GM21528 (cell line): Measurements from ENCODE around the gene STYK1.
"Not testable (repeated sequence)": the region's sequence is repeated elsewhere in the genome, so short reads cannot be mapped to it uniquely, and the experiment has no call there.

Experiments used
- ATAC-seq: cut with Tn5 transposase; IDR thresholded peaks from one replicate; pipeline ENCODE4 v1.9.1; 2021; ENCODE audit warnings: mild to moderate bottlenecking, moderate library complexity; ENCODE audit not compliant: unreplicated experiment, low FRiP score

STYK1 gene

DNA sequence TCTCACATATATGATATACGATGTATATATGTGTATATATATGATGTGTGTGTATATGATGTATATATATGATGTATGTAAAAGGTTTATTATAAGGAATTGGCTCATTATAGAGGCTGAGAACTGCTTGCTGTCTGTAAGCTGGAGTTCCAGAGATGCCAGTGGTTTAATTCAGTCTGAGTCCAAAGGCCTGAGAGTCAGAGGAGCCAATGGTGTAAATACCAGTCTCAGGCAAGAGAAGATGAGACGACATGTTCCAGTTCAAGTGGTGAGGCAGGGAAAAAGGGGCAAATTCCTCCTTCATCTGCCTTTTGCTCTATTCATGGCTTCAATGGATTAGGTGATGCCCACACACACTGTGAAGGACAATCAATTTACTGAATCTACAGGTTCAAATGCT lies 17.1 kb upstream of the STYK1 start:
- ATAC-seq, result no peak

DNA sequence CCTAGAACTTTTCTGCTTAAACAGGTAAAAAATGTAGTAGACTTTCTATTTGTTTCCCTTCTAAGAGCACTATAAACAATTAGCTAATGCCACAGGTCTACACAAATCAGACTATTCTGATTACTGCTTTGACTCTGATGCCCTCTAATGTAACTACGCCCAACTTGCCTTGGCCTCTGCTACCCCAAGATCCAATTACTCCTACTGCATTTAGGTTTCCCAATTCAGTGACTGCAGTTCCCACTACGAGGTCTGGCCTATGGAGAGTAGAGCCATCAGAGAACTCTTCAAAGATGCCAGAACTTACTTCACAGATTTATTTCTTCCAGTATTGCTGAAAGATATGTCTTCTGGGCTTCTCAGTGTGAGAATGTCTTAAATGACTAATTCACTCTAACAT lies 15.3 kb upstream of the STYK1 start:
- ATAC-seq, result no peak

DNA sequence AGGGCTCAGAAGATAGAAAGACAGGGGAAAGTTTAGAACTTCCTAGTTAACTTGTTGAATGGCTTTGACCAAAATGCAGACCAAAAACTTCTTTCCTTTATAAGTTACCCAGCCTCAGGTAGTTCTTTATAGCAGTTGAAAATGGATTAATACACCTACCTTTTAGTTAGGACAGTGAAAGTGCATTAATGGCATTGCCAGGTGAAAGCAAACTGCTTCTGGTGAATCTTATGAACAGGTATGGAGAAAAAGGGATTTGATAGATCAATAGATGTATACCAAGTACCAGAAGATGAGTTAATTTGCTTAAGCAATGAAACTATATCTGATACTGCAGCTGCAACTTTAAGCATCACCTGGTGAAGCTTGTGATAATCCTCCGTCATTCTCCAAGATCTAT lies 14.2 kb upstream of the STYK1 start:
- ATAC-seq, result no peak

DNA sequence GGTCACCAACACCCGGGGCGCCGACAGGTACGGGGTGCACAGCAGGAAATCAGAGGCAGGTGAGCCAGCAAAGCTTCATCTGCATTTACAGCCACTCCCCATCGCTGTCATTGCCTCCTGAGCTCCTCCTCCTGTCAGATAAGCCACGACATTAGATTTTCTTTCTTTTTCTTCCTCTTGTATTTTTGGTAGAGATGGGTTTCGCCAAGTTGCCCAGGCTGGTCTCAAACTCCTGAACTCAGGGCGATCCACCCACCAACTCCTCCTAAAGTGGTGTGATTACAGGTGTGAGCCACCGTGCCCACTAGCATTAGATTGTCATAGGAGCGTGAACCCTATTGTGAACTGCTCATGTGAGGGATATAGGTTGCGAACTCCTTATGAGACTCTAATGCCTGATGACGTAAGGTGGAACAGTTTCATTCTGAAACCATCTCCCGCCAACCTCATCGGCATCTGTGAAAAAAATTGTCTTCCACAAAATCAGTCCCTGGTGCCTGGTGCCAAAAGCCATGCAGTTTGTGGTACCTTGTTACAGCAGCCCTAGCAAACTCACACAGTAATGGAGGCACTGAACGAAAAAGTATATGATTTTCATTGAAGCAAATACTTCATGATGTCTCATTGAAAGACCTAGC lies 1.5 kb downstream of the STYK1 start:
- no peak for ATAC-seq

DNA sequence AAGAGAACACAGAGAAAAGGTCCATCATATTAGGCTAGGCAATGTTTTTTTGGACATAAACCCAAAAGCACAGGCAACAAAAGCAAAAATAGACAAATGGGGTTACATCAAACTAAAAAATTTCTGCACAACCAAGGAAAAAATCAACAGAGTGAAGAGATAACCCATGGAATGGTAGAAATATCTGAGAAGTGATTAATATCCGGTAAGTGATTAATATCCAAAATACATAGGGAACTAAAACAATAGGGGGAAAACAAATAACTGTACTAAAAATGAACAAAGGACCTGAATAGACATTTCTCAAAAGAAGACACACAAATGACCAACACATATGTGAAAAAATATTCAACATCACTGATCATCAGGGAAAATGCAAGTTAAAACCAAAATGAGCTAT lies 4.3 kb downstream of the STYK1 start:
- no peak for ATAC-seq

DNA sequence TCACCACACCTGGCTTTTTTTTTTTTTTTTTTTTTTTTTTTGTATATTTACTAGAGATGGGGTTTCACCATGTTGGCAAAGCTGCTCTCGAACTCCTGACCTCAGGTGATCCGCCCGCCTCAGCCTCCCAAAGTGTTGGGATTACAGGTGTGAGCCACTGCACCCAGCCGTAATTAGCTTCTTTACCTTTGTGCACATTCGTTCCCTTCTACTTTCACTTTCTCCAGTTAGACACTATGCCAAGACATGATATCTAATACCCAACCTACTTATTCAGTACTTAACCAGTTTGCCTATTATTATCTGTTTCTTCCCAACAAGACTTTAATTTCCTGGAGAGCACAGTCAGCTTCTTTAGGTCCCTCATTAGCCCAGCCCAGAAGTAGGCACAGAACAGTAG lies 5.3 kb downstream of the STYK1 start:
- ATAC-seq, result no peak

DNA sequence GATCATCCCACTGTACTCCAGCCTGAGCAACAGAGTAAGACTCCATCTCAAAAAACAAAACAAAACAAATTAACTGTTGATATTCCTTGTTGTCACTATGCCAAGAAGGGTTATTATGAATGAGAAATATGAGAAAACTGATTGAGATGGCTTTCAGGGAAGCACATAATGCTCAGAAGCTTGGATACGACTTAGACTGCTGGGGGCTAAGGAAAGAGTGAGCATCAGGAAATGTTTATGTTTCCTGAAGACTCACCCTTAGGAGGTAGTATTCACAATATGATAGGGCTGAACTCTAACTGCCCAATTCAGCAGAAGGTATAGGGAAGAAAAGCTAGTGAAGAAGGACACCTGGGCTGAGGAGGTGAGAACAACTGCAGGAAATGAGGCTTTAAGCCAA lies 6.3 kb downstream of the STYK1 start:
- no peak for ATAC-seq

DNA sequence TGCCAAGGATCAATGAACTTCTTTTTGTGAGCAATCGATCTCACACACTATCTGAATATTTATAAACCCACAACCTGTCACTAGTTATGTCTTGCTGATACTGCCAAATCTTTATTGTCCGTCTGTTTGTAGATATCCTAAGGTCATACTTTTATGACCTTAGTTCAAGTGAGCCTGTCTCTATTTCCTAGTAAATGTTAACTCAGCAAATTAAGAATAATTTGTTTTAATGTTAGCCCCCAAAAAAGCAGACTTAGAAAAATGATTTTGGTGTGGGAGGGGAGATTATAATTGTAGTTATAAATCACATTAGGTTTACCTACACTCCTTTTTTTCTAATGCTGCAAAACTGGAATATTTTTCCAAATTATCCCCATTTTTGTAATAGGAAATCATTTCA lies 9.4 kb downstream of the STYK1 start:
- no peak for ATAC-seq

DNA sequence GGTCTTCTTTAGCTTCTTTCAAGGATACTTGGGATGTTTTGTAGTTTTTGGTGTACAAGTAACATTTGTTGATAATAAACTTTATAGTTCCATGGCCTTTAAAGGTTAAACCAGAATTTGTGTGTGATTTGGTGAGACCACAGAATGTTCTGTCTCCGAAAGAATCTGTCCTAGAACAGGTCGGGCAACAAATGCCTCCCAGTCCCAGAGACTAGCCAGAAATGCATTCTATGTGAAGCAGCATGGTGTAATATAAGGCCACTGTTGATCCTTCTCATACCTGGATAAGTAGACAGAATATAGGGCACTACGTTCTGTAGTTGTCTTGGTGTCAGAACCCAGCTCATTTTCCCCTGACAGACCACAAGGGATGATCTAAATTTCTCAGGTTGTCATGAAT lies 10.0 kb downstream of the STYK1 start:
- no peak for ATAC-seq

DNA sequence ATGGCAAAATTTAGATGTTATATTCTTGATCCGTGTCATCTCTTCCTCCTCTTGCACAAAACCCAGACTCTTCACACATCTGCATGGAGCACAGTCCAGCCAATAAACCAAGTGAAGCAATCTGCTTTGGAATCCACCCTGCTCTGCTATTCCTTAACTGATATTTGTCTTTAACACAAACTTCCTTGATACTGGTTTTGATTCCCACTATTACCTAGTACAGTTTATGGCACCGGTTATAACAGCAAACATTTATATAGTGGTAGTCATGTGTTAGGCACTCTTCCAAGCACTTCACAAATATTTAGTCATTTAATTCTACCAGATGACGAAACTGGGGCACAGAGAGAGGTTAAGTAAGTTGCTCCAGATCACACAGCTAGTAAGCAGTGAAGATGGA lies 12.5 kb downstream of the STYK1 start:
- no peak for ATAC-seq

DNA sequence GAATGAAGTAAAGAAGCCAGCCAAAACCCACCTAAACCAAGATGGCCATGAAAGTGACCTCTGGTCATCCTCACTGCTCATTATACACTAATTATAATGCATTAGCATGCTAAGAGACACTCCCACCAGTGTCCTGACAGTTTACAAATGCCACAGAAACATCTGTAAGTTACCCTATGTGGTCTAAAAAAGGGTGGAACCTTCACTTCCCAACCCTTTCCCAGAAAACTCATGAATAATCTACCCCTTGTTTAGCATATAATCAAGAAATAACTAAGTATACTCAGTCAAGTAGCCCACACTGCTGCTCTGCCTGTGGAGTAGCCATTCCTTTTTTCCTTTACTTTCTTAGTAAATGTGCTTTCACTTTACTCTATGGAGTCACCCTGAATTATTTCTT lies 19.8 kb downstream of the STYK1 start:
- no peak for ATAC-seq

DNA sequence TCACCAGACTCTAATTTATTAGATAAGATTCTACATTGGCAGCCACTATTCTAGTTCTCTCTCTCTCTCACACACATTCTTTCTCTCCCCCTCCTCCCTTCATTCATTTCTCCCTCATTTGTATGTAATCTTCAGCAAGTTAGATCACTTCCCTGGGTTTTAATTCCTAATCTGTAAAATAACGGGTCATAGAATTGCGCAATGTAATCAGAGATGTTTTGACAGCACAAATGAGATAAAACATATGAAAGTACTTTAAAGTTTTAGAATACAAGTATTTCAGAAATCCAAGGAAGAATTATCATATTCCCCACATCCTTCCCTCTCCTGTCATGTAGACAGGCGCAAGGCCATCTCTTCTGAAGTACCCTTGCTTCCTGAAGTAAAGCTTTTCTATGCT lies 21.7 kb downstream of the STYK1 start:
- no peak for ATAC-seq

DNA sequence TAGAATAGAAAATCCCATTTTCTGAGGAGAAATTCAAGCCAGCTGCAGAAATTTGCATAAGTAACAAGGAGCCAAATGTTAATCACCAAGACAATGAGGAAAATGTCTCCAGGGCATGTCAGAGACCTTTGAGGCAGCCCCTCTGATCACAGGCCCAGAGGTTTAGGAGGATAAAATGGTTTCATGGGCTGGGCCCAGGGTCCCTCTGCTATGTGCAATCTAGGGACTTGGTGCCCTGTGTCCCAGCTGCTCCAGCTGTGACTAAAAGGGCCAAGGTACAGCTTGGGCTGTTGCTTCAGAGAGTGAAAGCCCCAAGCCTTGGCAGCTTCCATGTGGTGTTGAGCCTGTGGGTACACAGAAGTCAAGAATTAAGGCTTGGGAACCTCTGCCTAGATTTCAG lies 27.3 kb downstream of the STYK1 start:
- ATAC-seq, result not testable (repeated sequence)

DNA sequence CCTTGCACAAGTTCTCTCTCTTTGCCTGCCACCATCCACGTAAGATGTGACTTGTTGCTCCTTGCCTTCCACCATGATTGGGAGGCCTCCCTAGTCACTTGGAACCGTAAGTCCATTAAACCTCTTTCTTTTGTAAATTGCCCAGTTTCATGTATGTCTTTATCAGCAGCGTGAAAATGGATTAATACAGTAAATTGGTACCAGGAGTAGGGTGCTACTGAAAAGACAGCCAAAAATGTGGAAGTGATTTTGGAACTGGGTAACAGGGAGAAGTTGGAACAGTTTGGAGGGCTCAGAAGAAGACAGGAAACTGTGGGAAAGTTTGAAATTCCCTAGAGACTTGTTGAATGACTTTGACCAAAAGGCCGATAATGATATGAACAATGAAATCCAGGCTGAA lies 27.9 kb downstream of the STYK1 start:
- no peak for ATAC-seq

DNA sequence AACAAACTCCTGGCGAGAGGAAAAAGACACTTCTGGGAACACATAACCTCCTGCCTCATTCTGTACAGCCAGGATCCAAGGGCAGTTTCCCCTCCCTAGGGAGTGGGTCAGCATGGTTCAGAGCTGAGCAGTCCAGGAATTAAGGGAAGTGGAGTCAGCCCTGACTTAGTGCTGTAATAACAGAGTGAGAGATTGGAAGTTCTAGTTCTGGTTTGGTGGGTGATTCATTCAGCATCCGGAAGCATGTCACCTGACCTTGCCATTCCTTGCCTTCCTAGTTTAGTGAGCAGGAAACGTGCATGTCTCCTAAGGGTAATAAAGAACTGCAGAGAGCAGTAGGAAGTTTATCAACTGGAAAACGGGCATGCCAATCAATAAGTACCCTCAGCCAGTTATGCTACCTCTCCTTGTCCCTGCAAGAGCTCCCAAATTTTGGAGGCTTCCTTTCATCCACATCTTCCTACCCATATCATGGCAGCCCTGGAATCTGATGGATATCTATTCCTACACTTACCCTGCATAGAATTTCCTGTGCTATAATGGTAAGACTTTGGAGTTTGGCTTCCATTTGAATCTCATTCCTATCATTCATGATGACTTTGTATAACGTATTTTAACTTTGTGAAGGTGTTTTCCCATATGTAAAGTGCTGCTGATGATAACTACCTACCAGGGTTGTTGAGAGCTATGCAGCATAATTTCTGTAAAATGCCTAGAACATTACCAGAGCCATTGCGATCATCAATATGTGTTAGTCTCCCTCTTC lies 31.9 kb downstream of the STYK1 start:
- no peak for ATAC-seq

DNA sequence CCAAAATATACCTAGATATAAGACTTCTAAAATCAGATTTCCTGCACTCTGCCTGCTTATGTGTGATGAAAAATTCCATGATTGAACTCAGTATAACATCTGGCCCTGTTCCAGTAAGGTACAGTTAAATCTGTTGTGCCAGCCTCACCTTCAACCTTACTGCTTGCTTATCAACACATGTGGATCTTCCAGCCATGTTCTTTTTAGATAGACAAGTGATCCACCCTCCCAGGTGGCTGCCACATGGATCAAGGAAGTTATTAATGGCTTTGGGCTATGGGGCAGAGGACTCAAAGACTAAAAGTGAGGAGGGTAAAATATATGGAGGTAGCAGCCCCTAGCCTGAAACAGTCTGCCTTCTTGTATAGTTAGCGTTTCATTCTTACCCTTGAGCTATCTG lies 35.1 kb downstream of the STYK1 start:
- no peak for ATAC-seq

DNA sequence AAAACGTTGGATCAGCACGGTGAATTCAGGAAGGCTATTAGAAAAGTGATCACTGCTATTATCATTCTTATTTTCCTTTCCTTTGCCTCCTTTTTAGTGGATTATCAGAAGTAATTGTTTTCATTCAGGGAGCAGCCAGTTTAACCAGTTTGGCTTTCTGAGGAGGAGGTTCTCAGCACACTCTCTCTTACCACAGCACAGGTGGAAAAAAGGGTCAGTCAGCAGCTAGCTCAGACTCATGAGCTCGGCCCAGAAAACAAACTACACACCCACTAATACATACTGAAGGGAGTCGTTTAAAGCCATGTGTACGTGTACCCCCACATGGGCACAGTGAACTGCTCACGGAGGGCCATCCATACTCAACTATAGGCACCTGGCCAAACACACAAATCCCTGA lies 37.2 kb downstream of the STYK1 start:
- no peak for ATAC-seq

DNA sequence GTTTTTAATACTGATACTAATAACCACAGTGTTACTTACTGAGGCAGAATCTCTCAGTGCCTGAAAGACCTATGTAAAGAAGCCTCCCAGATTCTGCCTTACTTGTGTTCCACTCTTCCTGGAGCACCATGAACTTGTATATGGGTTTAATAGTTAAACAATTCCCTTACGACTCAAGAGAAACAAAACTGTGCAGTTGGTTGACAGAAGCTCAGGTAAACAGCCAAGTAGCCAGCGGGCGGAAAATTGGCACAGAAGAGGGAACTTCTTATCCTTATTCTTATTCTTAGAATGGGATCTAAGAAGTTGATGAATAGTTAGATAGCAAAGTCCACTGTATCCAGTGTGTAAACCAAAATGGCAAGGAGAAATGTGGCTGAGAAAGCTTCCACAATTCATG lies 37.7 kb downstream of the STYK1 start:
- ATAC-seq, result no peak

DNA sequence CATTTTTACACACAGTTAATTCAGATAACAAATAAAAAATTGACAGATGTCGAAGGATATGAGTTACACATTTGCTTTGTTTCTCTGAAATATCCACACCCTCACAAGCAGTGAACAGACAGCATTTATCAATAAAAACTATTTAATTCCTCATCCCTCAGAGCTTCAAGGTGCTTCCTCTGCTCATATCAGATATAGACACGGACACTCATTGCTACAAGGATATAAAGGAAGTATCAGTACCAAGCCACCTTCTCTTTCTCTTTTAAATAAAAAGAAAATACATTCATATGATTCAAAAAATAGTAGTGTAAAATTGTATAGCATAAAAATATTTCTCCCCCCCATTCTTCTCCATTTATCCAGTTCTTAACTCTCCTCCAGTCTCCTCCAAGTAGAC lies 38.5 kb downstream of the STYK1 start:
- ATAC-seq, result no peak

DNA sequence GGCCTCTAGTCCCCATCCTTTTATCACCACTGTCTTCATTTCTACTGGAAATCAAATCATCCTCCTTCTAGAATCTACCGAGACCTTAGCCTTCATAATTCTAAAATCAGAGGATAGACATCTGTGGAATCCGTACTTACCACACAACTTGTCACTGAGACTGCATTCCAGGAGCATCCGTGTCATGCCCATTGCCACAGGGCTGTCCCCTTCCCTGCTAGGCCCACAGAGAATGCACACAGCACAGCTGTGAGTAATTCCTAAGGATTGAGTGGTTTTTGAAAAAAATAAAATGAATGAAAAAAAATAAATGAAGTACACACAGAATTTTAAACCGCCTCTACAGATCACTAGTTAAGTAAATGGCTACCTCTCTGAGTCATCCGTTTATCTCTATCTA lies 39.4 kb downstream of the STYK1 start:
- ATAC-seq, result no peak

DNA sequence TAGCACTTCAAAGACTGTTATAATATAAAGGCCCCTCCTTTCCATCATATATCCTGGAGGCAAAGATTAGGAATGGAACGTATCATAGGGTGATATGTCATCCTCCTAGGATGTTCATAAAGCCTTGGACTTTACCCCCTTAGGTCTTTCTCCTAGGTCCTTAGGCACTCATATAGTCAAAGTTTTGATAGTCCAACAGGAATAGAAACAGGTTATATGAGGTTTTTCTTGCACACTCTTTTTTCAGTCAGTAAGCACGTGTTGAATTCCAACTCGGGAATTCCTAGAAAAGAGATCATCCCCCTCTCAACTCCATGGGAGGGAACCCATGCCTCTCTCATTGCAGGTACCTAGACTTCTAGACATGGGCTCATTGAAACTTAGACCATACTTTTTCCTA lies 40.3 kb downstream of the STYK1 start:
- ATAC-seq, result no peak

DNA sequence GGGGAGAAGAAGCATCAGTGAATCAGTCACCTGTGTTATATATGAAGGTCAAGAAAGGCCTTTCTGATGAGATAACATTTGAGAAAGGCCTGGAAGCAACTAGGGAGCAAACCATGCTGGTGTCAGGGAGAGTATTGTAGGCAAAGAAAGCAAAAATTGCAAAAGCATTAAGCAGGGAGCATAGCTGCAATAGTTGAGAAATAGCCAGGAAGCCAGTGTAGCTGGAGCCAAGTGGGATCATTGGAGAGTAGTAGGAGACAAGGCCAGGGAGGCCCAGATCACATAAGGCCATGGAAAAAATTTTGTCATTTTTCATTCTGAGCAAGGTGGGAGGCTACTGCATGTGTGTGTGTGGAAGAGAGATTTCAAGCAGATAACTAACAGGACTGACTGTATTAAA lies 41.6 kb downstream of the STYK1 start:
- no peak for ATAC-seq

DNA sequence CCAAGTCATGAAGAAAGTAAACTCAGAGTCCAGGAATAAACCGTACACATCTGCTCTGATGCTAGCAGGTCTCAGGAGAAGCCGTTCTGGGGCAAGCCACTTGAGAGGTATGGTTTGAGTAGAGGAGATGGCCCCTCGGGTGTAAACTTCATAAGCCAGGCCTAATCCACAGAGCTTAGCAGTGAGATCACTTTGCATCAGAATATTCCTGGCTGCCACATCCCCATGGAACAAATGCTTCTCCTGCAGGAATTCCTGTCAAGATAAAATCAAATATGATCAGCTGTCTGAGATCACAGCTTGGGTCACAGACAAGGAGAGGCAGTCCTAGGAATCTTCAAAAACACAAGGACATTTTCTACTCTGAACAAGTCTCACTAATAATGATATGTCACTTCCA lies 49.2 kb downstream of the STYK1 start:
- no peak for ATAC-seq
